ENCODE results near the gene SLC6A18. TPM values are rescaled to one million over a fixed set of nuclear protein-coding genes. Genes with fewer than 3 reads are reported as not detected.
A peak's percentile ranks its signal among the peaks of the same experiment; 100 is the strongest.

The SLC6A18 gene
- total and polyA plus RNA-seq, 9 of the 15 experiments (the other 6 are each of a cell fraction or from before 2014, with no cell fraction given) = not detected

- no peak for TF ChIP-seq ZNF347 (CRISPR knock-in tag; IDR thresholded peaks at IDR 0.05; ENCODE audit: low read depth)
- peak; percentile 37; the same call in 1 of the 2 replicates for TF ChIP-seq JUND (IDR thresholded peaks at IDR 0.05; ENCODE audit: borderline replicate concordance, low read depth, low read length)
- no peak for TF ChIP-seq JUND (tag; IDR thresholded peaks at IDR 0.05; ENCODE audit: borderline replicate concordance, low read depth, low read length)
- no peak for TF ChIP-seq BMI1 (IDR thresholded peaks at IDR 0.05; ENCODE audit: low read length)
- peak; percentile 75; the same call in 1 of the 2 replicates for TF ChIP-seq ZBTB7A (IDR thresholded peaks at IDR 0.05; ENCODE audit: borderline replicate concordance, control insufficient read depth, low read depth, low read length)
- no peak for TF ChIP-seq ZNF395 (CRISPR knock-in tag; IDR thresholded peaks at IDR 0.05)
- TF ChIP-seq PREB (CRISPR knock-in tag; IDR thresholded peaks at IDR 0.05) = no peak
- peak; percentile 99 for TF ChIP-seq ZBED1 (IDR thresholded peaks at IDR 0.05)
- TF ChIP-seq U2AF2 (optimal IDR thresholded peaks at IDR 0.05; ENCODE audit: low read depth, low read length) = no peak
- TF ChIP-seq ZBTB40 (IDR thresholded peaks at IDR 0.05) = no peak
- no peak for TF ChIP-seq ZBTB40 (CRISPR knock-in tag; IDR thresholded peaks at IDR 0.05)
- no peak for TF ChIP-seq MAFK (IDR thresholded peaks at IDR 0.05; ENCODE audit: low read length)
- no peak for TF ChIP-seq GMEB1 (CRISPR knock-in tag; IDR thresholded peaks at IDR 0.05)
- TF ChIP-seq PURB (CRISPR knock-in tag; IDR thresholded peaks at IDR 0.05; ENCODE audit: low read depth) = no peak
These were observed 32.1 kb upstream of the SLC6A18 start (continued) for GRCh38 chr5:1192971-1193590.

Data from K562 (cell line).